Neuron (in vitro differentiated cells): ENCODE results near the gene GPC5.
"Not testable (repeated sequence)": the region's sequence is repeated elsewhere in the genome, so short reads cannot be mapped to it uniquely, and the experiment has no call there.

Experiments
- H2AFZ ChIP-seq: one replicate; pipeline ENCODE4 v1.6.1; 2013; ENCODE audit warnings: low read depth, mild to moderate bottlenecking, inconsistent platforms, low read length, moderate library complexity
- H3K27me3 ChIP-seq: one replicate; pipeline ENCODE4 v1.6.1; 2013; ENCODE audit warnings: low read length; ENCODE audit not compliant: insufficient read depth
- H3K36me3 ChIP-seq: one replicate; pipeline ENCODE4 v1.6.1; 2013; ENCODE audit warnings: low read length; ENCODE audit not compliant: insufficient read depth
- H3K4me1 ChIP-seq: one replicate; pipeline ENCODE4 v1.6.1; 2013; ENCODE audit warnings: low read length; ENCODE audit not compliant: insufficient read depth
- H3K4me3 ChIP-seq: 2 replicates; pipeline ENCODE4 v1.5.1; 2013; ENCODE audit warnings: mild to moderate bottlenecking, low read length, moderate library complexity
- H3K9me3 ChIP-seq: one replicate; pipeline ENCODE4 v1.6.1; 2013; ENCODE audit warnings: low read length

The GPC5 gene

GRCh38 chr13:92473765-92474475 is 1075.5 kb downstream of the GPC5 start:
- no peak overlapping the region for H3K4me3 ChIP-seq
- no peaks in the 10 kb centered on the region for H3K27me3 ChIP-seq
- H3K9me3 ChIP-seq: no peaks in the 10 kb centered on the region
- H2AFZ ChIP-seq: no peak overlapping the region
- no peaks in the 10 kb centered on the region for H3K36me3 ChIP-seq
- no peaks in the 10 kb centered on the region for H3K4me1 ChIP-seq

GRCh38 chr13:92480387-92480786 is 1082.0 kb downstream of the GPC5 start:
- no peaks in the 10 kb centered on the region for H3K9me3 ChIP-seq
- no peaks in the 10 kb centered on the region for H3K27me3 ChIP-seq
- H3K36me3 ChIP-seq: no peaks in the 10 kb centered on the region
- H3K4me1 ChIP-seq: no peaks in the 10 kb centered on the region
- no peak overlapping the region for H2AFZ ChIP-seq
- H3K4me3 ChIP-seq: no peak overlapping the region

GRCh38 chr13:92482790-92483189 is 1084.4 kb downstream of the GPC5 start:
- H3K4me1 ChIP-seq, H3K4me3 ChIP-seq, H3K27me3 ChIP-seq: not testable (repeated sequence)

GRCh38 chr13:92483894-92484293 is 1085.5 kb downstream of the GPC5 start:
- Histone ChIP-seq H3K4me3 (no peak overlapping the region), H3K4me1 (no peaks in the 10 kb centered on the region)

More at GRCh38 chr13:92482790-92483189, 1084.4 kb downstream of the GPC5 start:
- H3K36me3 ChIP-seq, H3K9me3 ChIP-seq, H2AFZ ChIP-seq: not testable (repeated sequence)

GRCh38 chr13:92487238-92487637 is 1088.8 kb downstream of the GPC5 start:
- H3K4me3 ChIP-seq: no peak overlapping the region
- no peaks in the 10 kb centered on the region for H3K27me3 ChIP-seq
- H3K4me1 ChIP-seq: no peaks in the 10 kb centered on the region
- no peak overlapping the region for H2AFZ ChIP-seq
- H3K36me3 ChIP-seq: no peaks in the 10 kb centered on the region
- no peaks in the 10 kb centered on the region for H3K9me3 ChIP-seq

More at GRCh38 chr13:92483894-92484293, 1085.5 kb downstream of the GPC5 start:
- Histone ChIP-seq H3K27me3 (no peaks in the 10 kb centered on the region), H3K36me3 (no peaks in the 10 kb centered on the region), H3K9me3 (no peaks in the 10 kb centered on the region), H2AFZ (no peak overlapping the region)

GRCh38 chr13:92488249-92488852 is 1089.9 kb downstream of the GPC5 start:
- no peaks in the 10 kb centered on the region for H3K36me3 ChIP-seq
- no peaks in the 10 kb centered on the region for H3K9me3 ChIP-seq
- no peak overlapping the region for H3K4me3 ChIP-seq
- no peak overlapping the region for H2AFZ ChIP-seq
- H3K27me3 ChIP-seq: no peaks in the 10 kb centered on the region
- H3K4me1 ChIP-seq: no peaks in the 10 kb centered on the region

GRCh38 chr13:92491839-92492238 is 1093.4 kb downstream of the GPC5 start:
- Histone ChIP-seq H3K4me3 (no peak overlapping the region), H3K4me1 (no peaks in the 10 kb centered on the region), H3K9me3 (no peaks in the 10 kb centered on the region), H3K36me3 (no peaks in the 10 kb centered on the region), H3K27me3 (no peaks in the 10 kb centered on the region), H2AFZ (no peak overlapping the region)

GRCh38 chr13:92494915-92495314 is 1096.5 kb downstream of the GPC5 start:
- Histone ChIP-seq H2AFZ (no peak overlapping the region), H3K27me3 (no peaks in the 10 kb centered on the region)

GRCh38 chr13:92500192-92500591 is 1101.8 kb downstream of the GPC5 start:
- no peak overlapping the region for H3K4me3 ChIP-seq
- no peaks in the 10 kb centered on the region for H3K4me1 ChIP-seq
- no peaks in the 10 kb centered on the region for H3K27me3 ChIP-seq
- H3K9me3 ChIP-seq: no peaks in the 10 kb centered on the region
- H3K36me3 ChIP-seq: no peaks in the 10 kb centered on the region
- no peak overlapping the region for H2AFZ ChIP-seq

More at GRCh38 chr13:92494915-92495314, 1096.5 kb downstream of the GPC5 start:
- Histone ChIP-seq H3K36me3 (no peaks in the 10 kb centered on the region), H3K4me1 (no peaks in the 10 kb centered on the region), H3K9me3 (no peaks in the 10 kb centered on the region), H3K4me3 (no peak overlapping the region)

GRCh38 chr13:92510416-92510815 is 1112.0 kb downstream of the GPC5 start:
- Histone ChIP-seq H3K9me3 (no peaks in the 10 kb centered on the region), H3K27me3 (no peaks in the 10 kb centered on the region), H3K4me1 (peaks cover 8% of the 10 kb centered on the region), H3K4me3 (no peak overlapping the region), H3K36me3 (no peaks in the 10 kb centered on the region), H2AFZ (no peak overlapping the region)

GRCh38 chr13:92512852-92513251 is 1114.4 kb downstream of the GPC5 start:
- no peaks in the 10 kb centered on the region for H3K9me3 ChIP-seq
- H2AFZ ChIP-seq: no peak overlapping the region
- H3K27me3 ChIP-seq: no peaks in the 10 kb centered on the region
- peaks cover 8% of the 10 kb centered on the region for H3K4me1 ChIP-seq
- H3K36me3 ChIP-seq: no peaks in the 10 kb centered on the region
- no peak overlapping the region for H3K4me3 ChIP-seq

- Histone ChIP-seq H3K4me1 (peaks cover 8% of the 10 kb centered on the region), H3K4me3 (no peak overlapping the region), H3K9me3 (no peaks in the 10 kb centered on the region), H3K36me3 (no peaks in the 10 kb centered on the region), H3K27me3 (no peaks in the 10 kb centered on the region), H2AFZ (no peak overlapping the region)
These were observed 1115.3 kb downstream of the GPC5 start for GRCh38 chr13:92513672-92514071.

GRCh38 chr13:92514420-92515125 is 1116.2 kb downstream of the GPC5 start:
- Histone ChIP-seq H3K4me3 (no peak overlapping the region), H3K36me3 (no peaks in the 10 kb centered on the region), H3K9me3 (no peaks in the 10 kb centered on the region), H2AFZ (no peak overlapping the region), H3K4me1 (peaks cover 8% of the 10 kb centered on the region), H3K27me3 (no peaks in the 10 kb centered on the region)
